ENCODE results near the gene DNAJC13.

- TF ChIP-seq CTCF (IDR thresholded peaks at IDR 0.05) (no peak), POLR2A (IDR thresholded peaks at IDR 0.05) (no peak)
Observed at GRCh38 chr3:132544130-132544529, 126.8 kb downstream of the DNAJC13 start.
